Measurements from ENCODE around the gene TMBIM1.
A peak's percentile ranks its signal among the peaks of the same experiment; 100 is the strongest.

Gene TMBIM1

GRCh38 chr2:218257390-218257981 is 34.8 kb downstream of the TMBIM1 start:
- peak; percentile 32 for DNase-seq (ENCODE audit: low read depth, low spot score)

DNA sequence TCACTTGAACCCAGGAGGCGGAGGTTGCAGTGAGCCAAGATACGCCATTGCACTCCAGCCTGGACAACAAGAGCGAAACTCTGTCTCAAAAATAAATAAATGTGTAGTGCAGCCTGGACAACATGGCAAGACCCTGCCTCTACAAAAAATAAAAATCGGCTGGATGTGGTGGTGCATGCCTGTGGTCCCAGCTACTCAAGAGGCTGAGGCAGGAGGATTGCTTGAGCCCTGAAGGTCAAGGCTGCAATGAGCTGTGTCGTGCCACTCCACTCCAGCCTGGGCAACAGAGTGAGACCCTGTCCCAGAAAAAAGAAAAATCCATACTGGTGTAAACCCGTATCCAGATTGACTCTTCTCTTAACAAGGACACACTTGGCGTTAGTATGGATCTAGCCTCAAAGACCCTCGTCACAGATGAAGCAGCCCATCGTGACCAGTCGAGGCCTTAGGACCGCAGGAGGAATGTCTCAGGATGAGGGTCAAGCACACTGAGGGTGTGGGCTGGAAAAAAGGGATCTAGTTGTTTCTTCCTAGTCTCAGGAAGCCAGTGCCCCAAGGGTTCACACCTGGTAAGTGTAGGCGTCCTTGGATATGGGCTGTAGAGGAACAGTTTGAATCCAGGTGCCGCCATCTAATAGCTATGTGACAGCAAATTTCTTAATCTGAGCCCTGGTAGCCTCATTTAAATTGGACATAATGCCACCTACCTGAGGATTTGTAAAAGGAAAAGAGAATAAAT is 35.5 kb downstream of the TMBIM1 start:
- no peak for DNase-seq (ENCODE audit: low read depth, low spot score)

DNA sequence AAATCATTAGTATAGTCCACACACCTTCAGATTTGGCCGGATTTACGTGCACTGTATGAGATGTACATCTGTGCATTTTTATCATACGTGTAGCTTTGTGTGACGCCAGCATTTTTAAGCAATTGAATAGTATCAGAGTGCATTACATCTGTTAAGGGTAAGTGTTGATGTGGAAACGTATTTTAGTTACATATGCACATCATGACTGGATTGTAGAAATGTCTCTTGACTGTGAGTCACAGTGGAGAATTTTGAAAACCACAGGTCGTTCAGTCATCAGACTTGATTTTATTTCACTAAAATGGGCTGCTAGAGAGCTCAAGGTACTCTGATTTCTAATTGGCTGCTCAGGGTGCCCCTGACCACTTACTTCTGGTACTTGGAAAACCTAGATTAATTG is 36.9 kb downstream of the TMBIM1 start:
- DNase-seq (ENCODE audit: low read depth, low spot score): no peak

- no peak for DNase-seq (ENCODE audit: low read depth, low spot score)
Observed at GRCh38 chr2:218253232-218253625, 39.1 kb downstream of the TMBIM1 start.

- no peak for DNase-seq (ENCODE audit: low read depth, low spot score)
Observed at GRCh38 chr2:218252509-218253231, 39.6 kb downstream of the TMBIM1 start.

DNA sequence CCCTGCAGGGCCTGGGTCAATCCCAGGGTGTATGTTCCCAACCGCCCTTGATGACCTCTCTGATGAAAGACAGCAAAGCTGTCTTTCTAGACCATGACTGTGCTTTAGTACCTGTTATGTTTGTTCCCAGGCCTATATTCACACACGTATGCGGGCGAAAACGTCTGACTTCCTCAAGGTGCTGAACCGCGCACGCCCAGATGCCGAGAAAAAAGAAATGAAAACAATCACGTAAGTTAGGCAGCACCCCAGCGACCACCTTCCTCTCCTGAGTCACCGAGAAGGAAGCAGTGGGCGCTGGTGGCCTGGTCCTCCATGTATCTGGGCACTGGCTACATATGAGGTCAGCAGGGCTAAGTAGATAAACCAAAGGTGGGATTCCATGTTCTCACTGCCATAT is 42.6 kb downstream of the TMBIM1 start:
- DNase-seq (ENCODE audit: low read depth, low spot score): no peak

GRCh38 chr2:218245214-218245613 is 47.1 kb downstream of the TMBIM1 start:
- no peak for DNase-seq (ENCODE audit: low read depth, low spot score)

GRCh38 chr2:218244665-218245064 is 47.6 kb downstream of the TMBIM1 start:
- no peak for DNase-seq (ENCODE audit: low read depth, low spot score)

GRCh38 chr2:218244204-218244603 is 48.1 kb downstream of the TMBIM1 start:
- DNase-seq (ENCODE audit: low read depth, low spot score): no peak

DNA sequence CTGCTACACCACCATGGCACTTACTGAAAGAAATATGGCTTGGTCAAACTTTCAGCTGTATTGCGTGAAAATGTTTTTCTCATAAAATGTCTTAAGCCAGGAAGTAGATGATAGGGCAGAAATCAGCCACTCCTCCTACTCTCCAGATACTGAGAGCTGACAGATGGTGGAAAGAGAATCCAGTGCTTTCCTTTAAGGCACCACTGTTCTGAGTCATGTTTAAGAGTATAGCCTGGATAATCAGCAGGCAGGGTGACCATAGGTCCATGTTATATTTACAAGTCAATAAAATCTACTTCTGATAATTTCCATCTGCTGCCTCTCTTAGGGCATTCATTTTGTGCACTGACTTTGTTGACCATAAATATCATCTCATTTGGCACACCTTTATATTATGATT is 53.4 kb downstream of the TMBIM1 start:
- no peak for DNase-seq (ENCODE audit: low read depth, low spot score)

DNA sequence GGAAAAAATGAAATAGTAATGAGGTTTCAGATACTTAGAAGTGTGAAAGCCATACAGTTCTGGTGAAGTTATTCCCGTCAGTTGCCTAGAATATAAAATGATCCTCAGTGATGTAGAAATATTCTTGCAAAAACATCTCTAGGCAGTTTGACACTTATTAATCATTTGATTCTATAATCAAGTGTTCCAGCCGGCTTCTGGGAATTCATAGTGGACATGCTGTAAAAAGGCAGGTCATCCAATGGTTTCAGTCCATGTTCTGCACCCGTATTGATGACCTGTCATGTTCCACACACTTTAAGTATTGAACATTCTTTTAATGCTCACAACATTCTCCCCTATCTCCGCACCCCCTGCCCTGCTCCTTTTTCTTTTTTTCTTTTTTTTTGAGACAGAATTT is 55.5 kb downstream of the TMBIM1 start:
- DNase-seq (ENCODE audit: low read depth, low spot score): no peak

- no peak for DNase-seq (ENCODE audit: low read depth, low spot score)
Observed at GRCh38 chr2:218235017-218235416, 57.3 kb downstream of the TMBIM1 start.

GRCh38 chr2:218234521-218234920 is 57.8 kb downstream of the TMBIM1 start:
- DNase-seq (ENCODE audit: low read depth, low spot score): no peak

DNA sequence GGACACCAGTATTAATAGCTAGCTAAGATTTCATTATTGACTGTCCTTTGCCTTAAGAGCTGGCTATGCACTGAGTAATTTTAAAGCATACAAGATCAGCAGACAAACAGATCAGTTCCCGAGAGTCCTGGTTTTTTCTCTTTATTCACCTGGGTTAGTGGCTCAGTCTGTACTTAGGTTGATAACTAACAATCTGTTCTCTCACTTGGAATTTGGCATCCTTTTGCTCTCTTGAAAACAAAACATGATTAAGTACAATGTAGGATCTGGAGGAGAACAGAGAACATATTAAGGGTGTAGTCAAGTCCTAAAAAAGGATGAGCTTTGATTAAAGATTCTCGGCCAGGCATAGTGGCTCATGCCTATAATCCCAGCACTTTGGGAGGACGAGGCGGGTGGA is 58.8 kb downstream of the TMBIM1 start:
- DNase-seq (ENCODE audit: low read depth, low spot score): no peak

GRCh38 chr2:218230882-218231281 is 61.4 kb downstream of the TMBIM1 start:
- DNase-seq (ENCODE audit: low read depth, low spot score): no peak

DNA sequence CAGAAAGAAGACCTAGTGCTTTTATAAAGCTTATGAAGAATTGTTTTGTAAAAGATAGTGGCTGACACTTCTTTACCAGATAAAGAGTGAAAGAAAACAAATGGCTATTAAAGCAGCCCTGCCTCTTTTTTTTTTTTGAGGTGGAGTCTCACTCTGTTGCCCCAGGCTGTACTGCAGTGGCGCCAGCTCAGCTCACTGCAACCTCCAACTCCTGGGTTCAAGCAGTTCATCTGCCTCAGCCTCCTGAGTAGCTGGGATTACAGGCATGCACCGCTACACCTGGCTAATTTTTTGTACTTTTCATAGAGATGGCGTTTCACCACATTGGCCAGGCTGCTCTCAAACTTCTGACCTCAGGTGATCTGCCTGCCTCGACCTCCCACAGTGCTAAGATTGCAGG is 62.5 kb downstream of the TMBIM1 start:
- DNase-seq (ENCODE audit: low read depth, low spot score): no peak

DNA sequence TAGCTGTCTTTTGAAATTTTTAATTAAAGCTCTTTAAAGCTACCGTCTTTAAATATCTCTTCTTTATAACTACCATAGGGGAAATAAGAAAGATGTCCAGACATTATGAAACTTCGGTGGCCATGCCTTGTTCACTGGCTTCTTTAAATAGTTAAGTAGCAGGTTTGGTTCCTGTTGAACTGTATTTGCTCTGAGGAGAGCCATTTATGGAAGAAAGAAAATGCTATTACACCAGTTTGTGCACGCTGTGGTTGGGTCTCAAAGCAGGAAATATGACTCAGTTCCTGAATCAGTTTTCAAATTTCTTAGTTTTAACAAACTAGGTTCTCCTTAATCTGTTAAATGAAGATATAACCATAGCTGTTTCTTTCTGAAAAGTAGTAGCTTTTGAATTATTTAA is 63.1 kb downstream of the TMBIM1 start:
- no peak for DNase-seq (ENCODE audit: low read depth, low spot score)

DNA sequence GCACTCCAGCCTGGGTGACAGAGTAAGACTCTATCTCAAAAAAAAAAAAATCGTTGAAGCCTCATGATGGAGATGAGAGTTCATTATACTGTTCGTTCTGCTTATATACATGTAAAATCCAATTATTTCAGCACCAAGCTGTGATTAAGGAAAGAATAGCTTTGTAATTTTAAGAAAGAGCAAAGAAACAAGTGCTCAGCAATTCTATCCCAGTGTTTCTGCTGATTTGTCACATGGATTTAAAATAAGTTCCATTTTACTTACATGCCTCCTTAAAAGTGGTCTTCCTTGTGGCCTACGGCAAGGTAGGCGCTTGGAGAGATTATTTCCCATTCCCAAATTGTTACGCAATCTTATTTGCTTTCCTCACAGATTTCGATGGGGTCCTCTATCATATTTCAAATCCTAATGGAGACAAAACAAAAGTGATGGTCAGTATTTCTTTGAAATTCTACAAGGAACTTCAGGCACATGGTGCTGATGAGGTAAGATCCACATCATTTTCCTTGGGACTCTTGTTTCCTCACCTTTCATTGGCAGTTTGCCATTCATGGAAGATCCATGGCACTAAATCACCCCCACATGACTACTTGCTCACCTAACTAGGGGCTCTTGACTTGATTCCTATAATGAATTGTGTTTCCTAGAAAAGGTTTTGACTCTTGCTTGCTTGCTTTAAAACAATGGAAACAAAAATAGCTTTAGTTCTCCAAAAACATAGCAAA is 63.8 kb downstream of the TMBIM1 start:
- DNase-seq (ENCODE audit: low read depth, low spot score): no peak

DNA sequence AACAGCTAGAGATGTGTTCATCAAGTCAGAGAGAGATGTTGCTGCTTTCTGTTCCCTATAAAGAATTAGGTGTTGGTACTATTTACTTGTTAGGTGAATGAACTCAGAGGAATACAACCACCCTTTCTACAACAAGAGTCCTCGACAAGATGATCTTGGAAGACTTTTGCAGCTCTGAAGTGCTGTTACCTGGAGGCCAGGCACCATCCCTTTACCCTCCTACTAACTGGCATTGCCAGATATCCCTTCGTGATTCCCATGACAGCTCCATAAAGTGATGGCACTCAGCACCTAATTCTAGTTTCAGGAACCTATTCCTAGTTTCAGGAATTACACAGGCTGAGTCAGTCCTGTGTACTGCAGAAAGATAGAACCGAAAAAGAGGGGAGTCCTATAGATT is 65.4 kb downstream of the TMBIM1 start:
- DNase-seq (ENCODE audit: low read depth, low spot score): no peak

Data from activated naive CD8-positive, alpha-beta T cell treated with anti-CD3 and anti-CD28 coated beads, Interleukin-2, amount 50 U/mL, for 16 hours (primary cell).